H1 (cell line): ENCODE data around the gene KRT222. TPM values are rescaled to one million over a fixed set of nuclear protein-coding genes. Genes with fewer than 3 reads are reported as not detected.

Experiments
- CTCF ChIA-PET: fragments of 300-600 bp; sonication (Branson Sonifier 250); formaldehyde crosslinking; loops from one replicate; lab custom pipeline; 2021; ENCODE audit not compliant: partially characterized antibody; lab: Charles Lee
- POLR2A ChIA-PET: fragments of 300-600 bp; sonication (Branson Sonifier 250); formaldehyde crosslinking; loops from one replicate; lab custom pipeline; 2021; ENCODE audit warnings: inconsistent platforms; ENCODE audit not compliant: partially characterized antibody; lab: Charles Lee
- DNase-seq, 2 experiments: peaks; one replicate each; pipeline versions ENCODE4 v3.0.0 to v3.0.0-alpha.2; 2010 to 2022; ENCODE audit warnings: low spot score in 2 of 2, low read depth in 1 of 2, mixed read lengths in 1 of 2
- FAIRE-seq: peaks from 2 replicates; lab custom pipeline; 2011; peaks lifted over from hg19 to GRCh38; lab: Jason Lieb, UNC
- H2AFZ ChIP-seq: 2 replicates; pipeline ENCODE4 v1.8.1; 2012; ENCODE audit warnings: low read length, inconsistent platforms
- H2AK5ac ChIP-seq: 2 replicates; pipeline ENCODE4 v1.6.1; 2013; ENCODE audit warnings: low read depth, low read length
- H2BK120ac ChIP-seq: replicated peaks from 2 replicates; pipeline ENCODE3; 2013; ENCODE audit warnings: low read depth, low read length, inconsistent platforms
- H2BK12ac ChIP-seq: 2 replicates; pipeline ENCODE4 v1.6.1; 2013; ENCODE audit warnings: low read depth, low read length
- H2BK15ac ChIP-seq: 2 replicates; pipeline ENCODE4 v1.6.1; 2013; ENCODE audit warnings: low read length
- H2BK20ac ChIP-seq: 2 replicates; pipeline ENCODE4 v1.6.1; 2013; ENCODE audit warnings: low read length
- H2BK5ac ChIP-seq: 2 replicates; pipeline ENCODE4 v1.6.1; 2013; ENCODE audit warnings: low read depth, low read length
- H3K14ac ChIP-seq: 2 replicates; pipeline ENCODE4 v1.6.1; 2013; ENCODE audit warnings: inconsistent platforms; ENCODE audit not compliant: insufficient read length
- H3K18ac ChIP-seq: 2 replicates; pipeline ENCODE4 v1.6.1; 2013; ENCODE audit warnings: low read length; ENCODE audit errors: extremely low read depth
- H3K23ac ChIP-seq: 2 replicates; pipeline ENCODE4 v1.6.1; 2013; ENCODE audit warnings: inconsistent platforms; ENCODE audit not compliant: insufficient read length
- H3K23me2 ChIP-seq: 2 replicates; pipeline ENCODE4 v1.6.1; 2013; ENCODE audit warnings: low read depth, low read length
- H3K27ac ChIP-seq: 2 replicates; pipeline ENCODE4 v1.6.1; 2011; ENCODE audit warnings: low read depth, low read length, inconsistent platforms
- H3K27me3 ChIP-seq, 4 experiments: replicated peaks in 1 of 4; 1 replicate in 1 of 4; 2 replicates in 3 of 4; pipeline versions ENCODE4 v1.6.1 to v1.8.1; 2011 to 2013; ENCODE audit warnings: low read length in 3 of 4, mild to moderate bottlenecking in 3 of 4, inconsistent platforms in 2 of 4, mixed read lengths in 2 of 4, moderate library complexity in 1 of 4; ENCODE audit not compliant: control insufficient read depth in 3 of 4, insufficient read depth in 3 of 4; ENCODE audit errors: extremely low read depth in 1 of 4
- H3K36me3 ChIP-seq, 4 experiments: 2 replicates each; pipeline versions ENCODE4 v1.6.1 to v1.8.1; 2011 to 2013; ENCODE audit warnings: mild to moderate bottlenecking in 4 of 4, low read length in 3 of 4, moderate library complexity in 2 of 4, control low read depth in 1 of 4, inconsistent platforms in 1 of 4; ENCODE audit not compliant: insufficient read depth in 4 of 4, control insufficient read depth in 2 of 4
- H3K4ac ChIP-seq: replicated peaks from 2 replicates; pipeline ENCODE3; 2013; ENCODE audit warnings: low read length, low read depth, mixed read lengths, inconsistent platforms; ENCODE audit not compliant: insufficient read length
- H3K4me1 ChIP-seq, 4 experiments: replicated peaks in 1 of 4; 1 replicate in 1 of 4; 2 replicates in 3 of 4; pipeline versions ENCODE4 v1.6.1 to v1.8.1; 2011 to 2013; ENCODE audit warnings: low read length in 3 of 4, inconsistent platforms in 2 of 4, mixed read lengths in 1 of 4; ENCODE audit not compliant: insufficient read depth in 4 of 4, control insufficient read depth in 3 of 4
- H3K4me2 ChIP-seq, 2 experiments: 2 replicates each; pipeline versions ENCODE4 v1.6.1 to v1.8.1; 2011 to 2013; ENCODE audit warnings: low read depth in 2 of 2, low read length in 2 of 2, control low read depth in 1 of 2, inconsistent platforms in 1 of 2, mild to moderate bottlenecking in 1 of 2; ENCODE audit not compliant: insufficient read depth in 1 of 2
- H3K4me3 ChIP-seq, 4 experiments: fragments of 200-600, 300-600 bp in 1 of 4; sonication (generic), shearing (Covaris generic), sonication (Bioruptor Twin) in 1 of 4; 2 replicates each; pipeline versions ENCODE4 v1.5.1 to v1.8.1; 2011 to 2016; ENCODE audit warnings: low read length in 4 of 4, low read depth in 3 of 4, control low read depth in 2 of 4, inconsistent platforms in 2 of 4, mild to moderate bottlenecking in 2 of 4, mixed read lengths in 1 of 4, moderate library complexity in 1 of 4; ENCODE audit not compliant: insufficient read depth in 2 of 4; ENCODE audit errors: extremely low read depth in 1 of 4
- H3K56ac ChIP-seq: replicated peaks from 2 replicates; pipeline ENCODE3; 2013; ENCODE audit warnings: low read depth, mild to moderate bottlenecking, mixed read lengths, low read length, inconsistent platforms; ENCODE audit not compliant: insufficient read length
- H3K79me1 ChIP-seq: 2 replicates; pipeline ENCODE4 v1.6.1; 2013; ENCODE audit warnings: low read depth, low read length, control low read depth
- H3K79me2 ChIP-seq, 2 experiments: 2 replicates each; pipeline versions ENCODE4 v1.6.1 to v1.8.1; 2012 to 2013; ENCODE audit warnings: low read length in 2 of 2, mild to moderate bottlenecking in 2 of 2, inconsistent platforms in 1 of 2; ENCODE audit not compliant: insufficient read depth in 2 of 2, control insufficient read depth in 1 of 2
- H3K9ac ChIP-seq, 4 experiments: replicated peaks in 1 of 4; 1 replicate in 1 of 4; 2 replicates in 3 of 4; pipeline versions ENCODE4 v1.6.1 to v1.8.1; 2011 to 2013; ENCODE audit warnings: low read depth in 3 of 4, low read length in 3 of 4, control low read depth in 2 of 4, mild to moderate bottlenecking in 2 of 4, moderate library complexity in 2 of 4, inconsistent platforms in 1 of 4; ENCODE audit errors: extremely low read depth in 1 of 4
- H3K9me3 ChIP-seq, 2 experiments: 2 replicates each; pipeline versions ENCODE4 v1.6.1 to v1.8.1; 2012 to 2013; ENCODE audit warnings: mild to moderate bottlenecking in 2 of 2, moderate library complexity in 2 of 2, control low read depth in 1 of 2, inconsistent platforms in 1 of 2, low read depth in 1 of 2, low read length in 1 of 2, mixed read lengths in 1 of 2; ENCODE audit not compliant: insufficient read depth in 2 of 2
- H4K20me1 ChIP-seq, 2 experiments: replicated peaks in 1 of 2; 2 replicates each; pipeline versions ENCODE3 to v1.8.1; 2011 to 2013; ENCODE audit warnings: inconsistent platforms in 2 of 2, low read length in 2 of 2, mild to moderate bottlenecking in 1 of 2; ENCODE audit not compliant: insufficient read depth in 2 of 2, control insufficient read depth in 1 of 2
- H4K5ac ChIP-seq: 2 replicates; pipeline ENCODE4 v1.6.1; 2013; ENCODE audit warnings: low read length, low read depth, mixed read lengths, inconsistent platforms; ENCODE audit not compliant: insufficient read length
- H4K8ac ChIP-seq: 2 replicates; pipeline ENCODE4 v1.8.0; 2013; ENCODE audit warnings: mild to moderate bottlenecking, moderate library complexity, low read length, inconsistent platforms; ENCODE audit not compliant: insufficient read depth; ENCODE audit errors: extremely low read depth
- H4K91ac ChIP-seq: replicated peaks from 2 replicates; pipeline ENCODE3; 2013; ENCODE audit warnings: low read length, mixed read lengths, inconsistent platforms; ENCODE audit not compliant: insufficient read length
- CBX5 ChIP-seq: fragments of 300-800, 300-1000 bp; sonication (generic); IDR thresholded peaks from 2 replicates; pipeline ENCODE4 v1.7.1; 2016; ENCODE audit warnings: antibody characterized with exemption, low read length, low read depth
- WGBS, 2 experiments: shearing (Covaris generic) in 1 of 2; methylation state at CpG; one replicate each; pipeline versions ENCODE4 v1.1.6 to v1.1.7; 2013 to 2015; ENCODE audit warnings: low lambda C conversion rate in 2 of 2, mixed read lengths in 2 of 2, inconsistent platforms in 1 of 2, low coverage in 1 of 2, missing lambda C conversion rate in 1 of 2; ENCODE audit not compliant: insufficient replicate concordance in 2 of 2, insufficient coverage in 1 of 2, insufficient read length in 1 of 2; ENCODE audit errors: extremely low coverage in 1 of 2, missing lambda C conversion rate in 1 of 2; 5-methylcytosine and 5-hydroxymethylcytosine counted together
- polyA plus RNA-seq, 7 experiments: library from polyadenylated mRNA; depleted of rRNA in 3 of 7; stranded (reverse) in 5 of 7; unstranded in 2 of 7; fragments of >200 nt in 5 of 7; fragments of 200-250 nt in 2 of 7; gene quantifications; 1 replicate in 5 of 7; 2 replicates in 1 of 7; 4 replicates in 1 of 7; pipeline versions ENCODE4 v1.2.1 to v1.2.3, GENCODE V29; 2011 to 2013; ENCODE audit warnings: missing spikeins in 2 of 7, mixed read lengths in 2 of 7
- total RNA-seq: library from RNA; stranded (reverse); fragmentation: NEBNext Ultra II Directional; extraction: Animal tissue kit (Norgen Biotek cat#: 25700); gene quantifications from 2 replicates; pipeline ENCODE4 v1.2.1, GENCODE V29; 2021
- TF ChIP-seq, protein P1 (sequence below): IDR thresholded peaks from 2 replicates; pipeline ENCODE4 v1.6.1; 2012; ENCODE audit warnings: inconsistent platforms
- TF ChIP-seq, protein P2 (sequence below), 3 experiments: IDR thresholded peaks; 1 replicate in 2 of 3; 2 replicates in 1 of 3; pipeline versions ENCODE4 v1.5.1 to v1.6.1; 2011; ENCODE audit warnings: low read length in 3 of 3, mild to moderate bottlenecking in 3 of 3, inconsistent platforms in 2 of 3, low read depth in 1 of 3, moderate library complexity in 1 of 3; ENCODE audit not compliant: insufficient read depth in 1 of 3; ENCODE audit errors: control extremely low read depth in 1 of 3

Gene KRT222
- total and polyA plus RNA-seq, 2 of the 8 experiments (the other 6 are each of a cell fraction or from before 2014, with no cell fraction given) = 0.08 to 0.61 TPM

DNA sequence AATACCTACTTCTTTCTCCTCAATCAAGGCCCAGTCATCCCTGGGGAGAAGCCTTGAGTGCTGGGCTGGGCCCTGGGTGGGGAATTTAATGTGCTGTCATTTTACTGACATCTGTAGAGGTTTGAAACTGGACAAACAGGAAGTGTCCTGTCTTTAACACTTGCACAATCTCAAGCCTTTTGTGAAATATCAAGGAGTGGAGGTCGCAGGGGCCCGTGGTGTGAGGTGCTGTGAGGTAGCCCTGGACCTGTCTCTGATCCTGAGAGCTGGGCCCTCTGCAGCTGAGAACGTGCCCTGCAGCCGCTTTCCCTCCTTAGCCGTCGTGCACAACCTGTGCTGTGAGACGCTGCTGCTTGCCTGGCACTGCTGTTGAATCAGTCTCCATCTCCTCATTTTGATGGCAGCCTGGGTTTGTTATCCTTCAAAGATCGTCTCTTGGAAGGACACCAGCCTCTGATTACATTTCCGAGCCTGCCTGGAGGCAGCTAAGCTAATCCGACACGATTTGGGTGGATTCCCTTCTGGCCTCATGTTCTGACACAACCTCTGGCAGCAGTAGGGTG is 47.2 kb downstream of the KRT222 start:
- H3K4ac ChIP-seq = no peak overlapping the region
- H2AK5ac ChIP-seq = no peak overlapping the region
- H3K56ac ChIP-seq = no peak overlapping the region
- no peaks in the 10 kb centered on the region for H4K20me1 ChIP-seq
- H3K4me3 ChIP-seq = no peak overlapping the region
- WGBS, 2 experiments = 79% methylated on average over 9 of the region's 11 CpGs; no CpG with 5 or more reads in 1 of the 2 experiments
- FAIRE-seq (no peak), DNase-seq (no peak)
- no peak overlapping the region for H3K9ac ChIP-seq
- H4K91ac ChIP-seq = no peak overlapping the region
- H3K79me2 ChIP-seq = no peaks in the 10 kb centered on the region
- H3K27me3 ChIP-seq = no peaks in the 10 kb centered on the region
- no peaks in the 10 kb centered on the region for H3K4me1 ChIP-seq
- H2AFZ ChIP-seq = no peak overlapping the region
- H3K9me3 ChIP-seq = no peaks in the 10 kb centered on the region
- no peaks in the 10 kb centered on the region for H3K79me1 ChIP-seq
- H2BK120ac ChIP-seq = no peak overlapping the region
- H2BK15ac ChIP-seq = no peak overlapping the region
- no peak overlapping the region for H2BK12ac ChIP-seq
- ChIA-PET CTCF (interaction anchor here (0.6 to 4.4 kb wide), 10 partner anchors 10 to 985 kb away, joined by 3 to 43 read pairs (median 3); no protein-coding TSS in a partner anchor), POLR2A (interaction anchor here (1.9 kb wide), 1 partner anchor 9 kb away, joined by 7 read pairs; no protein-coding TSS in a partner anchor)
- no peak overlapping the region for H3K18ac ChIP-seq
- no peak overlapping the region for H2BK20ac ChIP-seq
- no peak overlapping the region for H3K27ac ChIP-seq
- no peak overlapping the region for H3K4me2 ChIP-seq
- no peak overlapping the region for H3K23ac ChIP-seq
- no peak overlapping the region for H3K14ac ChIP-seq
- no peaks in the 10 kb centered on the region for H3K36me3 ChIP-seq
- no peak overlapping the region for H4K5ac ChIP-seq
- no peak for TF ChIP-seq CBX5
- TF ChIP-seq, protein P1, sequence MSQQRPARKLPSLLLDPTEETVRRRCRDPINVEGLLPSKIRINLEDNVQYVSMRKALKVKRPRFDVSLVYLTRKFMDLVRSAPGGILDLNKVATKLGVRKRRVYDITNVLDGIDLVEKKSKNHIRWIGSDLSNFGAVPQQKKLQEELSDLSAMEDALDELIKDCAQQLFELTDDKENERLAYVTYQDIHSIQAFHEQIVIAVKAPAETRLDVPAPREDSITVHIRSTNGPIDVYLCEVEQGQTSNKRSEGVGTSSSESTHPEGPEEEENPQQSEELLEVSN = peak; percentile 53; the same call in 1 of the 2 replicates
- TF ChIP-seq, protein P2, sequence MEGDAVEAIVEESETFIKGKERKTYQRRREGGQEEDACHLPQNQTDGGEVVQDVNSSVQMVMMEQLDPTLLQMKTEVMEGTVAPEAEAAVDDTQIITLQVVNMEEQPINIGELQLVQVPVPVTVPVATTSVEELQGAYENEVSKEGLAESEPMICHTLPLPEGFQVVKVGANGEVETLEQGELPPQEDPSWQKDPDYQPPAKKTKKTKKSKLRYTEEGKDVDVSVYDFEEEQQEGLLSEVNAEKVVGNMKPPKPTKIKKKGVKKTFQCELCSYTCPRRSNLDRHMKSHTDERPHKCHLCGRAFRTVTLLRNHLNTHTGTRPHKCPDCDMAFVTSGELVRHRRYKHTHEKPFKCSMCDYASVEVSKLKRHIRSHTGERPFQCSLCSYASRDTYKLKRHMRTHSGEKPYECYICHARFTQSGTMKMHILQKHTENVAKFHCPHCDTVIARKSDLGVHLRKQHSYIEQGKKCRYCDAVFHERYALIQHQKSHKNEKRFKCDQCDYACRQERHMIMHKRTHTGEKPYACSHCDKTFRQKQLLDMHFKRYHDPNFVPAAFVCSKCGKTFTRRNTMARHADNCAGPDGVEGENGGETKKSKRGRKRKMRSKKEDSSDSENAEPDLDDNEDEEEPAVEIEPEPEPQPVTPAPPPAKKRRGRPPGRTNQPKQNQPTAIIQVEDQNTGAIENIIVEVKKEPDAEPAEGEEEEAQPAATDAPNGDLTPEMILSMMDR (IDR thresholded peaks at IDR 0.05; ENCODE audit: control extremely low read depth in 1 of 3, insufficient read depth in 1 of 3, low read depth in 1 of 3, low read length in 3 of 3) = peak in 2 of 3 experiments; percentile 23 to 44; a peak in 2 of 4 replicates
- no peaks in the 10 kb centered on the region; the same call in 1 of the 2 replicates for H3K23me2 ChIP-seq
- no peak overlapping the region for H4K8ac ChIP-seq
- no peak overlapping the region for H2BK5ac ChIP-seq
